Right cardiac atrium (tissue), 5 donors: ENCODE measurements around the gene ANKS1A. TPM values are rescaled to one million over a fixed set of nuclear protein-coding genes. Genes with fewer than 3 reads are reported as not detected.

Experiments used
- ATAC-seq, 2 donors: fragments of 200-7000 bp; cut with Tn5 transposase; one replicate each; pipeline versions ENCODE4 v1.8.0 to v1.9.1; 2020; ENCODE audit warnings: moderate library complexity in 2 of 2, mild to moderate bottlenecking in 1 of 2
- DNase-seq, 3 donors: peaks; one replicate each; pipeline ENCODE4 v3.0.0-alpha.2; 2020
- H3K27ac ChIP-seq: one replicate; pipeline ENCODE4 v1.5.1; 2013; ENCODE audit warnings: mild to moderate bottlenecking, low read length, control low read depth, moderate library complexity
- H3K27me3 ChIP-seq: one replicate; pipeline ENCODE4 v1.6.1; 2013; ENCODE audit not compliant: control insufficient read depth, insufficient read depth
- H3K4me1 ChIP-seq: one replicate; pipeline ENCODE4 v1.6.1; 2013; ENCODE audit warnings: low read length; ENCODE audit not compliant: control insufficient read depth, insufficient read depth
- H3K4me3 ChIP-seq: one replicate; pipeline ENCODE4 v1.5.1; 2013; ENCODE audit warnings: low read length, control low read depth
- H3K9me3 ChIP-seq: one replicate; pipeline ENCODE4 v1.6.1; 2013; ENCODE audit warnings: low read length; ENCODE audit not compliant: control insufficient read depth
- WGBS: extraction: QIAGEN DNeasy Blood & Tissue Kit; methylation state at CpG from one replicate; pipeline ENCODE4 v1.1.7; 2013; 5-methylcytosine and 5-hydroxymethylcytosine counted together
- intact Hi-C, 4 donors: fragments of 100-400 bp; cut with DNase I; formaldehyde crosslinking; loops; one replicate each; pipeline versions ENCODE4 v1.11.0 to v1.14.0; 2022 to 2023
- polyA plus RNA-seq: library from polyadenylated mRNA; stranded (reverse); fragments of 200-250 nt; gene quantifications from one replicate; pipeline ENCODE4 v1.2.3, GENCODE V29; 2013
- total RNA-seq, 4 donors: library from RNA; stranded (reverse); fragmentation: NEBNext Ultra II Directional; extraction: Animal tissue kit (Norgen Biotek cat#: 25700); gene quantifications; one replicate each; pipeline ENCODE4 v1.2.1, GENCODE V29; 2021
- donor health status: healthy with polysubstance abuse.
- donor health status: DM: no; HTN: yes; CAD: no.
- donor health status: DM: no; HTN: no; CAD: no.
- donor health status: DM: no; HTN: yes; CAD: no; lungs with severe emphysema.
- donor health status: DM: yes; HTN: yes; CAD: no.

ANKS1A gene
- total and polyA plus RNA-seq, 5 donors = 11.5 to 28.5 (median 27.1) TPM

DNA sequence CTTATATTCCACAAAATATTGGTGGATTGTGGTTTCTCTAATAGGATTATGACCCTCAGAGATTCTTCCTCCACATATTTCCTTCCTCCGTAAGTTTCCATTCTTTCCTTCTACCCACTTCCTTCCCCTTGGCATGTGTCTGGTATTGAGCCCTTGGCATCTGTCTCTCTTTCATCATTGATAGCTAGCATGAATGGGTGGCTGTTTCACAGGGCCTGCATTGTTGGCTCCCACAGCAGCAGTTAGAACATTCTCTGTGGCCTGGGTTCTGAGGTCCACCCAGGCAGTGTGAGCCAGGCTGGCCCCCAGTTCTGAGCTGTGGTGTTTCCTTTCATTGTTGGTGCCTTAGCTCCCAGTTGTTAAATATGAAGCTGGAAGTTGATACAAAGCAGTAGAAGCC lies 125.3 kb downstream of the ANKS1A start:
- Histone ChIP-seq H3K27ac (peak overlapping the region; percentile 59), H3K27me3 (no peaks in the 10 kb centered on the region), H3K4me3 (no peak overlapping the region), H3K9me3 (no peaks in the 10 kb centered on the region), H3K4me1 (peaks cover 18% of the 10 kb centered on the region)
- peak in 2 of 3 donors; percentile 31 to 60 for DNase-seq
- intact Hi-C loops = no loop called here
- 60% methylated on average over 1 of the region's 1 CpG for WGBS
- ATAC-seq = peak in 1 of 2 donors; percentile 12

- no peaks in the 10 kb centered on the region for H3K9me3 ChIP-seq
- peaks cover 19% of the 10 kb centered on the region for H3K4me1 ChIP-seq
- 71% methylated on average over 3 of the region's 3 CpGs for WGBS
- ATAC-seq = no peak
- intact Hi-C loops = no loop called here
- H3K27ac ChIP-seq = peak overlapping the region; percentile 59
- H3K27me3 ChIP-seq = no peaks in the 10 kb centered on the region
- H3K4me3 ChIP-seq = no peak overlapping the region
- DNase-seq = no peak
These were observed 125.7 kb downstream of the ANKS1A start for GRCh38 chr6:35014786-35015185.

GRCh38 chr6:35015476-35015875 lies 126.4 kb downstream of the ANKS1A start:
- DNase-seq = no peak
- peaks cover 24% of the 10 kb centered on the region for H3K4me1 ChIP-seq
- ATAC-seq = no peak
- H3K27ac ChIP-seq = peak overlapping the region; percentile 63
- intact Hi-C loops = no loop called here
- no peak overlapping the region for H3K4me3 ChIP-seq
- WGBS = 80% methylated on average over 4 of the region's 4 CpGs
- no peaks in the 10 kb centered on the region for H3K9me3 ChIP-seq
- H3K27me3 ChIP-seq = no peaks in the 10 kb centered on the region

- DNase-seq = peak in 1 of 3 donors; percentile 56
- Histone ChIP-seq H3K27ac (peak overlapping the region; percentile 92), H3K9me3 (no peaks in the 10 kb centered on the region), H3K27me3 (no peaks in the 10 kb centered on the region), H3K4me1 (peaks cover 26% of the 10 kb centered on the region), H3K4me3 (no peak overlapping the region)
- intact Hi-C loops = no loop called here
- WGBS = 0% methylated on average over 1 of the region's 1 CpG
- ATAC-seq = no peak
These were observed 126.9 kb downstream of the ANKS1A start for GRCh38 chr6:35015996-35016395.

DNA sequence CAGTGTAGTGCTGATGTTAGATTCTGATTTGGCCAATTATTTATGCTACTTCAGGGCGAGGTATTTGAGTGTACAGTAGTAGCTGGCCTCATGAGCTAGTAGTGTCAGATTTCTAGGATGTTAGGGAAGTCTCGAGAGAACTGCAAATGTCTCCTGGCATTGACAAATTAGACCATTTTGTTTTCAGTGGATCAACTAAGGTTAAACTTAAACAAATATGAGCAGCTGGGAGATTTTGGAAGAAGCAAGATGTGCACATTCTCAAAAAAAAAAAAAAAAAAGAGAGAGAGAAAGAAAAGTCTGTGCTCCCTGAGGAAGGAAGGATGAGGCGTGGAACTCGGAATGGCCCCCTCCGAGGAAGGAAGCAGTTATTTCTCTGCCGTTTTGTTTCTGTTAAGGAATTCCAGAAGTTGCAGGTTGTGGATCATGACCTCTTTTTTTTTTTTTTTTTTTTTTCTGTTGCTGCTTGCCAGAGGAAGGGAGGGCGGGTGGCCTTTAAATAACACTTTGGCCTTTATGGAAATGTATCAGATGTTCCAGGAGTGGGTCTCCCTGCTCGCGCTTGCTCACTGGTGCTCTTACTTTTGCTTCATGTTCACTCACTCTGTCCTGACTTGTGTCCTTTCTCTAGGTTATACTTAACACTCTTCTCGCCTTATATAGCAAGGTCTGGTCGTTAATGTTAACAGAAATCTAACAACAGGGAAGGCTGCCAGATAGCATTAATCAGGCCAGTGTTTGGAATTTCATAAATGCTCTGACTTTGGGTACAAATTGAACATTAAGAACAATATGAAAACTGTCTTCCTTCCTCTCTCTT lies 127.7 kb downstream of the ANKS1A start:
- DNase-seq (peak in 2 of 3 donors; percentile 67 to 70), ATAC-seq (peak; percentile 68 to 84)
- H3K4me1 ChIP-seq = peaks cover 20% of the 10 kb centered on the region
- no peaks in the 10 kb centered on the region for H3K9me3 ChIP-seq
- peak overlapping the region; percentile 39 for H3K4me3 ChIP-seq
- intact Hi-C loops = no loop called here
- H3K27ac ChIP-seq = peak overlapping the region; percentile 92
- no peaks in the 10 kb centered on the region for H3K27me3 ChIP-seq
- 10% methylated on average over 11 of the region's 11 CpGs for WGBS

GRCh38 chr6:35017411-35018181 lies 128.5 kb downstream of the ANKS1A start:
- Histone ChIP-seq H3K27me3 (no peaks in the 10 kb centered on the region), H3K4me1 (peaks cover 22% of the 10 kb centered on the region), H3K4me3 (peak overlapping the region; percentile 39), H3K9me3 (no peaks in the 10 kb centered on the region), H3K27ac (peak overlapping the region; percentile 92)
- peak; percentile 73 to 75 for ATAC-seq
- intact Hi-C loops = no loop called here
- peak; percentile 68 to 86 (median 82) for DNase-seq
- 31% methylated on average over 28 of the region's 28 CpGs for WGBS

- intact Hi-C loops = no loop called here
- Histone ChIP-seq H3K4me1 (peaks cover 20% of the 10 kb centered on the region), H3K4me3 (peak overlapping the region; percentile 39), H3K27ac (peak overlapping the region; percentile 92), H3K9me3 (no peaks in the 10 kb centered on the region), H3K27me3 (no peaks in the 10 kb centered on the region)
- ATAC-seq = peak; percentile 38 to 54
- DNase-seq = no peak
- WGBS = 42% methylated on average over 3 of the region's 3 CpGs
These were observed 129.1 kb downstream of the ANKS1A start for GRCh38 chr6:35018182-35018519.

GRCh38 chr6:35018746-35019145 lies 129.7 kb downstream of the ANKS1A start:
- DNase-seq (no peak), ATAC-seq (no peak)
- Histone ChIP-seq H3K27ac (peak overlapping the region; percentile 92), H3K4me1 (peaks cover 20% of the 10 kb centered on the region), H3K4me3 (peak overlapping the region; percentile 39), H3K27me3 (no peaks in the 10 kb centered on the region), H3K9me3 (no peaks in the 10 kb centered on the region)
- 48% methylated on average over 2 of the region's 2 CpGs for WGBS
- intact Hi-C loops = no loop called here

- H3K4me3 ChIP-seq = peak overlapping the region; percentile 39
- no peaks in the 10 kb centered on the region for H3K9me3 ChIP-seq
- WGBS = 63% methylated on average over 1 of the region's 1 CpG
- DNase-seq (no peak), ATAC-seq (no peak)
- intact Hi-C loops = no loop called here
- H3K4me1 ChIP-seq = peaks cover 21% of the 10 kb centered on the region
- peak overlapping the region; percentile 92 for H3K27ac ChIP-seq
- H3K27me3 ChIP-seq = no peaks in the 10 kb centered on the region
These were observed 130.1 kb downstream of the ANKS1A start for GRCh38 chr6:35019171-35019570.

GRCh38 chr6:35019831-35020230 lies 130.8 kb downstream of the ANKS1A start:
- peaks cover 19% of the 10 kb centered on the region for H3K4me1 ChIP-seq
- intact Hi-C loops = no loop called here
- no peaks in the 10 kb centered on the region for H3K27me3 ChIP-seq
- 82% methylated on average over 4 of the region's 4 CpGs for WGBS
- H3K9me3 ChIP-seq = no peaks in the 10 kb centered on the region
- H3K4me3 ChIP-seq = no peak overlapping the region
- no peak overlapping the region for H3K27ac ChIP-seq
- ATAC-seq (no peak), DNase-seq (no peak)

- ATAC-seq (peak in 1 of 2 donors; percentile 34), DNase-seq (peak; percentile 63 to 88 (median 84))
- H3K4me1 ChIP-seq = peaks cover 15% of the 10 kb centered on the region
These were observed 131.9 kb downstream of the ANKS1A start for GRCh38 chr6:35021004-35021403.

More at GRCh38 chr6:35021004-35021403, 131.9 kb downstream of the ANKS1A start:
- 41% methylated on average over 3 of the region's 3 CpGs for WGBS
- H3K4me3 ChIP-seq = peak overlapping the region; percentile 25
- H3K9me3 ChIP-seq = no peaks in the 10 kb centered on the region
- peak overlapping the region; percentile 65 for H3K27ac ChIP-seq
- intact Hi-C loops = no loop called here
- H3K27me3 ChIP-seq = no peaks in the 10 kb centered on the region
